HCT116 (cell line): ENCODE results near the gene USP32. TPM values are rescaled to one million over a fixed set of nuclear protein-coding genes. Genes with fewer than 3 reads are reported as not detected.

Source experiments
- ATAC-seq: fragments of 200-7000 bp; cut with Tn5 transposase; 2 replicates; pipeline ENCODE4 v1.9.1; 2020; ENCODE audit warnings: mild to moderate bottlenecking, moderate library complexity
- BruUV-seq: library from RNA; stranded (reverse); fragments of 400-500 nt; replicated peaks from 2 replicates; lab custom pipeline; 2021; lab: Mats Ljungman, UMichigan
- CTCF ChIA-PET: fragments of 300-600 bp; sonication (Branson Sonifier 250); formaldehyde crosslinking; loops from one replicate; lab custom pipeline; 2021; ENCODE audit warnings: antibody characterized with exemption; lab: Charles Lee
- POLR2A ChIA-PET: fragments of 300-600, 350-600 bp; sonication (Branson Sonifier 250); formaldehyde crosslinking; loops from one replicate; lab custom pipeline; 2021; ENCODE audit warnings: antibody characterized with exemption; lab: Charles Lee
- RAD21 ChIA-PET, 2 experiments: fragments of 300-600 bp; sonication (Branson Sonifier 250); formaldehyde crosslinking; loops; one replicate each; lab custom pipeline; 2023; ENCODE audit warnings: low total read pairs in 2 of 2; ENCODE audit not compliant: uncharacterized antibody in 2 of 2, unreplicated experiment in 2 of 2, low non-redundant PET in 1 of 2; lab: Charles Lee
- DNase-seq: peaks from one replicate; pipeline ENCODE4 v3.0.0-alpha.2; 2010; ENCODE audit warnings: low read depth, low spot score
- H2AFZ ChIP-seq: fragments of 200-600 bp; shearing (Covaris generic), sonication (generic); 2 replicates; pipeline ENCODE4 v1.6.1; 2017; ENCODE audit warnings: low read depth, mixed run types, mixed read lengths, antibody characterized with exemption, low read length; ENCODE audit not compliant: poor library complexity, severe bottlenecking
- H3K27ac ChIP-seq: 2 replicates; pipeline ENCODE4 v1.5.1; 2012; ENCODE audit warnings: low read depth, low read length
- H3K27me3 ChIP-seq: fragments of 200-600 bp; sonication (generic); 2 replicates; pipeline ENCODE4 v1.6.1; 2016; ENCODE audit warnings: mixed run types, low read length, mixed read lengths; ENCODE audit not compliant: insufficient read depth
- H3K36me3 ChIP-seq, 2 experiments: fragments of 200-500 bp in 1 of 2; fragments of 200-600 bp in 1 of 2; sonication (Bioruptor generic) in 1 of 2; sonication (generic) in 1 of 2; 2 replicates each; pipeline versions ENCODE4 v1.5.1 to v1.6.1; 2014 to 2016; ENCODE audit warnings: low read length in 2 of 2, inconsistent platforms in 1 of 2, mixed read lengths in 1 of 2, mixed run types in 1 of 2; ENCODE audit not compliant: insufficient read depth in 2 of 2, control insufficient read depth in 1 of 2
- H3K4me1 ChIP-seq, 2 experiments: fragments of 200-600 bp in 1 of 2; sonication (generic) in 1 of 2; 2 replicates each; pipeline versions ENCODE4 v1.5.1 to v1.6.1; 2012 to 2017; ENCODE audit warnings: low read length in 2 of 2, inconsistent platforms in 1 of 2, mild to moderate bottlenecking in 1 of 2, mixed read lengths in 1 of 2, mixed run types in 1 of 2, moderate library complexity in 1 of 2; ENCODE audit not compliant: insufficient read depth in 2 of 2, control insufficient read depth in 1 of 2
- H3K4me2 ChIP-seq: fragments of 200-600 bp; sonication (generic); 2 replicates; pipeline ENCODE4 v1.6.1; 2017; ENCODE audit warnings: mixed run types, low read length, mixed read lengths
- H3K4me3 ChIP-seq, 2 experiments: fragments of 200-600 bp in 1 of 2; sonication (generic) in 1 of 2; replicated peaks in 1 of 2; 2 replicates each; pipeline ENCODE4 v1.5.1; 2011 to 2016; ENCODE audit warnings: low read length in 2 of 2, control low read depth in 1 of 2, low read depth in 1 of 2, mild to moderate bottlenecking in 1 of 2, mixed read lengths in 1 of 2, mixed run types in 1 of 2
- H3K79me2 ChIP-seq: fragments of 200-600 bp; sonication (generic); 2 replicates; pipeline ENCODE4 v1.6.1; 2017; ENCODE audit warnings: mild to moderate bottlenecking, mixed run types, low read length, moderate library complexity, mixed read lengths; ENCODE audit not compliant: insufficient read depth
- H3K9ac ChIP-seq: fragments of 200-600 bp; sonication (generic); 2 replicates; pipeline ENCODE4 v1.6.1; 2016; ENCODE audit warnings: low read length, mixed read lengths
- H3K9me2 ChIP-seq: fragments of 200-600 bp; sonication (generic), shearing (Covaris generic); 2 replicates; pipeline ENCODE4 v1.6.1; 2017; ENCODE audit warnings: mixed run types, mild to moderate bottlenecking, moderate library complexity; ENCODE audit not compliant: insufficient read depth
- H3K9me3 ChIP-seq, 2 experiments: fragments of 200-500 bp in 1 of 2; fragments of 200-600 bp in 1 of 2; sonication (Bioruptor generic) in 1 of 2; sonication (generic) in 1 of 2; 2 replicates each; pipeline ENCODE4 v1.6.1; 2014 to 2017; ENCODE audit warnings: low read length in 2 of 2, mixed read lengths in 2 of 2, inconsistent platforms in 1 of 2, low read depth in 1 of 2, mild to moderate bottlenecking in 1 of 2, mixed run types in 1 of 2, moderate library complexity in 1 of 2; ENCODE audit not compliant: control insufficient read depth in 1 of 2, insufficient read depth in 1 of 2
- H4K20me1 ChIP-seq: fragments of 200-600 bp; sonication (generic), shearing (Covaris generic); 2 replicates; pipeline ENCODE4 v1.6.1; 2017; ENCODE audit warnings: mixed run types, mild to moderate bottlenecking, moderate library complexity; ENCODE audit not compliant: insufficient read depth
- ATF3 ChIP-seq: IDR thresholded peaks from 2 replicates; pipeline ENCODE4 v1.6.1; 2012
- CEBPB ChIP-seq: IDR thresholded peaks from 2 replicates; pipeline ENCODE4 v1.6.1; 2012; ENCODE audit warnings: low read depth
- EGR1 ChIP-seq: IDR thresholded peaks from 2 replicates; pipeline ENCODE4 v1.6.1; 2012; ENCODE audit warnings: low read depth
- EZH2 ChIP-seq: fragments of 200-600 bp; sonication (generic); IDR thresholded peaks from 2 replicates; pipeline ENCODE4 v1.6.1; 2017; ENCODE audit warnings: antibody characterized with exemption, mixed run types
- MAX ChIP-seq: IDR thresholded peaks from 2 replicates; pipeline ENCODE4 v1.6.1; 2012
- SIN3A ChIP-seq: IDR thresholded peaks from 2 replicates; pipeline ENCODE4 v1.6.1; 2012; ENCODE audit warnings: low read depth
- SP1 ChIP-seq: IDR thresholded peaks from 2 replicates; pipeline ENCODE4 v1.6.1; 2012; ENCODE audit warnings: low read depth
- SRF ChIP-seq: IDR thresholded peaks from 2 replicates; pipeline ENCODE4 v1.6.1; 2012; ENCODE audit warnings: low read depth
- ZBTB33 ChIP-seq: IDR thresholded peaks from 2 replicates; pipeline ENCODE4 v1.6.1; 2011; ENCODE audit warnings: mild to moderate bottlenecking, low read length, moderate library complexity; ENCODE audit not compliant: insufficient replicate concordance; ENCODE audit errors: extremely low read depth
- ZFX ChIP-seq: fragments of 450-650 bp; IDR thresholded peaks from 2 replicates; pipeline ENCODE4 v1.6.1; 2017
- intact Hi-C: fragments of 100-400 bp; cut with micrococcal nuclease; formaldehyde crosslinking; loops from 2 replicates; pipeline ENCODE4 v1.10.0; 2022
- total RNA-seq: library from RNA; stranded (reverse); gene quantifications from one replicate; pipeline ENCODE4 v1.2.1, GENCODE V29; 2021; ENCODE audit not compliant: unreplicated experiment

Gene USP32
- total RNA-seq, 1 experiment from 2014 or later, result 67.0 TPM

- intact Hi-C loops, result no loop called here
- TF ChIP-seq SIN3A (no peak), CEBPB (no peak), EGR1 (no peak), ZFX (no peak), MAX (no peak), SP1 (no peak), SRF (no peak)
- TF ChIP-seq, all 23 proteins: peak for 0
Observed at GRCh38 chr17:60244656-60245055, 147.3 kb downstream of the USP32 start.

GRCh38 chr17:60240290-60240689 lies 151.6 kb downstream of the USP32 start:
- Histone ChIP-seq H3K27me3 (no peaks in the 10 kb centered on the region), H3K4me2 (no peak overlapping the region)
- TF ChIP-seq ATF3 (no peak), EZH2 (no peak), ZBTB33 (no peak)
- TF ChIP-seq, all 23 proteins: peak for 0
- Histone ChIP-seq H3K36me3 (no peaks in the 10 kb centered on the region), H3K4me1 (no peaks in the 10 kb centered on the region), H3K9me3 (no peaks in the 10 kb centered on the region), H3K27ac (no peak overlapping the region), H3K79me2 (no peaks in the 10 kb centered on the region), H3K4me3 (no peak overlapping the region), H4K20me1 (no peaks in the 10 kb centered on the region), H3K9ac (no peak overlapping the region), H3K9me2 (no peaks in the 10 kb centered on the region), H2AFZ (no peak overlapping the region)
- DNase-seq (no peak), ATAC-seq (no peak)
- BruUV-seq, result no TSS peak
- ChIA-PET RAD21 (no interaction called here), POLR2A (no interaction called here), CTCF (interaction anchor here (2.6 kb wide), 1 partner anchor 9 kb away, joined by 11 read pairs; no protein-coding TSS in a partner anchor)
- intact Hi-C loops, result no loop called here

More at GRCh38 chr17:60244656-60245055, 147.3 kb downstream of the USP32 start:
- H3K79me2 ChIP-seq, result no peaks in the 10 kb centered on the region
- no peak overlapping the region for H3K27ac ChIP-seq
- DNase-seq, result no peak
- H3K9ac ChIP-seq, result no peak overlapping the region
- no peak overlapping the region for H3K4me3 ChIP-seq
- H3K4me1 ChIP-seq, result no peaks in the 10 kb centered on the region
- CTCF ChIA-PET, result interaction anchor here (1.9 kb wide), 1 partner anchor 13 kb away, joined by 9 read pairs; no protein-coding TSS in a partner anchor
- peaks cover 0 to 5% of the 10 kb centered on the region in 2 experiments; a peak in 1 of 4 replicates for H3K9me3 ChIP-seq
- ATAC-seq, result no peak
- BruUV-seq, result no TSS peak
- POLR2A ChIA-PET, result no interaction called here
- peaks cover 0 to 10% of the 10 kb centered on the region in 2 experiments; a peak in 1 of 4 replicates for H3K36me3 ChIP-seq
- H3K9me2 ChIP-seq, result no peaks in the 10 kb centered on the region; the same call in 1 of the 2 replicates
- RAD21 ChIA-PET, result no interaction called here
- no peak overlapping the region for H2AFZ ChIP-seq
- H3K4me2 ChIP-seq, result no peak overlapping the region
- H4K20me1 ChIP-seq, result no peaks in the 10 kb centered on the region
- no peaks in the 10 kb centered on the region for H3K27me3 ChIP-seq
